Tongue (tissue), 2 donors: ENCODE measurements around the gene KLC4. TPM values are rescaled to one million over a fixed set of nuclear protein-coding genes. Genes with fewer than 3 reads are reported as not detected.
"Not testable (repeated sequence)": the region's sequence is repeated elsewhere in the genome, so short reads cannot be mapped to it uniquely, and the experiment has no call there.

Experiments used
- DNase-seq: peaks from one replicate; pipeline ENCODE4 v3.0.0-alpha.2; 2015
- total RNA-seq: library from RNA; depleted of rRNA; stranded (reverse); fragments of >200 nt; gene quantifications from one replicate; pipeline ENCODE4 v1.2.3, GENCODE V29; 2014

Gene KLC4
- total RNA-seq, 1 donor from 2014 or later: 32.3 TPM

DNA sequence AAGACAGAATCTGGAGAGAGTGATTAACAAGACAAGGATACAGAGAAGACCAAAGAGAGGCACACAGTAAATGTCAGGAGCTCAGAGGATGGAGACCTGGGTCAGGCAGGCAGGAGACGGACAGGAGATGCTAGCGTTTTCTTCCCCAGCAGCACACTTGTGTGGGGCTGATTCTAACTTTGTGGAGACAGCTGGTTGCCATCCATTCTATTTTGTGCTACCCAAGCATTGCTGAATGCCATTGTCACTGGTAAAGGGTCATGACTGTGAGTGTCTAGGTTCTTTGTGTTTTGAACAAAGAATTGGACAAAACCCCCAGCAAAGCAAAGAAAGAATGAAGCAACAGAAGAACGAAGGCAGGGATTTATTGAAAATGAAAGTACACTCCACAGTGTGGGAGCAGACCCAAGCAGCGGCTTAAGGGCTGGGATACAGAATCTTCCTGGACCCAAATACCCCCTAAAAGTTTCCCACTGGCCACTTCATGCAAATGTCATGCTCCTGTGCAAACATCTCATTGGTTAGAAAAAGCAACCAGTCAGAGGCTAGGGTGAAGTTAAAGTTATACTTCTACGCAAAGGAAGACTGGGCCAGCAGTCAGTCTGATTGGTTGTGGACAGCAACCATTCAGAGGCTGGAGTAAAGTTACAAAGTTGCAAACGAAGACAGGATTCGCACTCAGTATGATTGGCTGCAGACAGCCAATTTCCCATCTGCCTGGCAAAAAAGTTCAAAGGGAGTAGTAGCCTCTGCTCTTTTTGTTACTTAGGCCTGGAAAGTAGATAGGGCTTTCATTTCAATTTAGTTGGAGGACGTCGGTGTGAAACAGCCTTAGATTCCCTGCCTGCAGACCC, 34.2 kb downstream of the KLC4 start:
- DNase-seq: no peak

DNA sequence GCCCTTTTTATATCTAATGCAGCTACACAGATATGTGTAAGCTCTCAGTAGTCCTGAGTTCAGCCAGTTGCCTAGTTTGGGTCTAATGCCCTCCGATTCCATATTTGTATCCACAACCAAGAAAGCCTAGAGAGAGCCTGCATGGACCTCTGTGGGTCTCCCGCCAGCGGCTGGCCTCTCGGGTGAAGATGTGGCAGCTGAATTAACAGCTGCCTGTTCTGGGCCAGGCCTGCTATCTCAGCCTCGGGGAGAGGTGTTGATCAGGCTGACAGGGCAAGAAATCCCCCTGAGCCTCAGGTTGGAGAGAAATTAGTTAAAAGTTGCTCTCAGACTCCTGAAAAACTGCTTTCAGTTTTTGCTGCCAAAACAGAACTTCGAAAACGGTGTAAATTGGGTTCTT, 36.5 kb downstream of the KLC4 start:
- no peak for DNase-seq

DNA sequence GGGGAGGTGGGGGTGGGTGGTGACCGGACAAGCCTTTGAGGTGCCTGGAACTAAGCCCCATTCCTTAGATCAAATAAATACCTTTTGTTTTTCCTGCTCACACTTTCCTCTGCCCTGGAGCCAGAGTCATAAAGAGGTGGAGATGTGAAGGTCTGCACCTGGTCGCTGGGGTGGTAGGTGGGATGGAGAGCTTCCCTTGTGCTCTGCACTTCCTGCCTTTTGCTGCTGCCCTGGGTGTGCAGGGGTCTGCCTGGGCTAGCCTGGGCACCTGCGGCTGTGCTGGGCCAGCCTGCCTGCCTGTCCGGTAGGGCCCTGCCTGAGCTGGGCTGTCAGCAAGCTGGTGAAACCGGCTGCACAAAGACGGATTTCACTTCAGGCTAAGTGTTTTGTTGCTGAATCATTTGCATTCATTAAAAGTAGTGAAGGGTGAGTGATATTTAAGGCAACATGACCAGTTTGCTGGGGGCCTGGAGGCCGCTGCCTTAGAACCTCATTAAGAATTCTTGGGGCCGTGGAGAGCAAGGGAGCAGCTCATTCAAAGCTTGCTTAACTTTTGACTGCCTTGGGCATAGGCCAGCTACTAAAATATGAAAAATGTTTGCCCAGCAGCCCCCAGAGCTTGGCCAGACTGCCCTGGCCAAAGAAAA, 37.1 kb downstream of the KLC4 start:
- no peak for DNase-seq

DNA sequence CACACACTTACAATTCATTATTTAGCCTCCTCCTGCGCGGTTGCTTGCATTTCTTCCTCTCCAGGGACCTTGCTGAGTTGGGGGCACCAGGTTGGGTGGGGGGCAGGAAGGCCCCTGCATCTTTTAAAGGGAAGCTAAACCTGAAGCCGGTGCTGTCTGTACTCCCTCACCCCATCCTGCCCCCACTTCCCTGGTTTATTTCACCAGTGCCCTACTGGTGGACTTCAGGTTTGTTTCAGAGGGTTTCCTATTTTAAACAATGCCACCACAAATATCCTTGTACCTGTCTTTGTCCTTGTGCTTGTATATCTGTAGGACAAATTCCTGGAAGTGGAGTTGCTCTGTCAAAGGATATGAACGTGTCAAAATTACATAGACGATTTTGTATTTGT, 37.7 kb downstream of the KLC4 start:
- DNase-seq: no peak

DNA sequence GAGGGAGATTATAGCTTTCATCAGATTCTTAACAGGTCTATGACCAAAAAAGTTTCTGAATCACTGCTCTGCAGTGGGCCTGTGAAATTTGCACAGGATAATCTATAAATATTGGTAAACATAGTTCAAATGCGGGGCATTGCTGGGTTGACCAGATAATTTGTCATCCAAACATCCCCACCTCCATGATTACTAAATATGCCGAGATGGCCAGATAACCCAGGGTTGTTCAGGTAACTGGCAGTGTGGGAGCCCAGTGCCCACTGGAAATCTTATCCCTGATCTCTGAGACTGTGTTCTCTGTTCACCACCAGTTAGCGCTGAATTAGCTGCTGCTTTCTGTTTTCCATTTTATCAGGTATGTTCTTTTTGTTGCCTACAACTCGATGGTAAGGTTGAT, 38.1 kb downstream of the KLC4 start:
- no peak for DNase-seq

DNA sequence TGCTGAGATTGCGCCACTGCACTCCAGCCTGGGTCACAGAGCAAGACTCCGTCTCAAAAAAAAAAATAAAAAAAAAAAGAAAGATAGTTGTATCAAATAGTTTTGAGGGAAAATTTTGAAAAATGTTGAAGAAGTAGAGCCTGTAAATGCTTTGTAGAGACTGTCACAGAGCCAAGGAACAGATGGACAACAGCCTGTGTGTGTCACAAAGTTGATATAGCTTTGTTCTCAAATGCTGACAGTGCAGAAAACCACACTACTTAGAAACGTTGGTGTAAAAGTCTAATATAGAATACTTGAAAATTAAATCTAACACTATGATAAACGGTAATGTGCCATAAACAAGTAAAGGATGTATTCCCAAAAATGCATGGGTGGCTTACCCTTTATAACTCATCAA, 42.1 kb downstream of the KLC4 start:
- no peak for DNase-seq

DNA sequence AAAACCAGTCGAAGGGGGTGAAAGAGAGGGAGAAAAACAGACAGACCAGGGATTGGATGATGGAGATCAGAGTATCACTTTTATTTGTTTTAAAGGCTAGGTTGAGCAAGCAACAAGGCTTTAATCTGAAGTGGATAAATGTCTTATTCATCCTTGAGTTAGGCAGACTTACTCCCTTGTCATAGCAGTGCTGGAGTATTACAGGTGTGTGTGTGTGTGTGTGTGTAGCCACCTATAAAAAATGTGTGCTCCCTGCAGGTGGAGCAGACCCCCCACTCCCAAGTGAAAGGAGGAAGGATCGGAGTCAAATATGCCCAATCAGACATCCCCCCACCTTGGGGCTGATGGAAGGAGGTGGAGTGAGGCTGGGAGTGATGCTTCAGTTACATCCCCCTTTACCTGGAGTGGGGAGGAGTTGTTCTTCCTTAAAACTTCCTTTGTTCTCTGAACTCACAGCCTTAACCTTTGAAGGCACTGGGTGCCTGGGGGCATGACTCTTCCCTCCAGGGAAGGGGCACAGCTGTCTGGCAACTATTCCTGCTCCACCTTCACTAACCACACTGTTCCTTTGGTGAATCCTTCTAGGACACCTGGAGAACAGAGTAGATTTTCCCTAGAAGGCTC, 43.9 kb downstream of the KLC4 start:
- no peak for DNase-seq

DNA sequence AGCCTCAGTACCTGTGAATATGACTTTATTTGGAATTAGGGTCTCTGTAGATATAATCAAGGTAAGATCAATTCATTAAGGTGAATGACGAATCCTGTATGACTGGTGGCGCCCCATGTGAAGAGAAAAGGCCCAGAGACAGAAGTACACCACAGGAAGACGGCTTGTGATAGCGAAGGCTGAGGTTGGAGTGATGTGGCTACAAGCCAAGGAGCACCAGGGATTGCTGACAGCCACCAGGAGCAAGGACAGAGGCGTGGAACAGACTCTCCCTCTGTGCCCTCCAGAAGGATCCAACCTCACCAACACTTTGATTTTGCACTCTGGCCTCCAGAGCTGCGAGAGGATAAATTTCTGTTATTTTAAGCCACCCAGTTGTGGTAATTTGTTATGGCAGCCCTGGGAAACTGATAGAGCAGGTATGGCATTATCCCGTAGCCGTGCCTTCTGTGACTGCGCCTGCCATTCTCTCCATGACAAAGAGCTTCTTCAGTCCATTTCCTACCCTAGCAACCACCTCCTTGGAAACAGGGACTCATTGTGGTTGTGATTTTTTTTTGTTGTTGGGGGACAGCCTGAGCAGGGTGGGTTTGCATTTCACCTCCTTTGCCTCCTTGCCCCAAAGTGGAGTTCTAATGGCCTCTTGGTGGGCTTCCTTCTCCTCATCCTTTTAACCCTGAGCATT, 46.2 kb downstream of the KLC4 start:
- DNase-seq: no peak

DNA sequence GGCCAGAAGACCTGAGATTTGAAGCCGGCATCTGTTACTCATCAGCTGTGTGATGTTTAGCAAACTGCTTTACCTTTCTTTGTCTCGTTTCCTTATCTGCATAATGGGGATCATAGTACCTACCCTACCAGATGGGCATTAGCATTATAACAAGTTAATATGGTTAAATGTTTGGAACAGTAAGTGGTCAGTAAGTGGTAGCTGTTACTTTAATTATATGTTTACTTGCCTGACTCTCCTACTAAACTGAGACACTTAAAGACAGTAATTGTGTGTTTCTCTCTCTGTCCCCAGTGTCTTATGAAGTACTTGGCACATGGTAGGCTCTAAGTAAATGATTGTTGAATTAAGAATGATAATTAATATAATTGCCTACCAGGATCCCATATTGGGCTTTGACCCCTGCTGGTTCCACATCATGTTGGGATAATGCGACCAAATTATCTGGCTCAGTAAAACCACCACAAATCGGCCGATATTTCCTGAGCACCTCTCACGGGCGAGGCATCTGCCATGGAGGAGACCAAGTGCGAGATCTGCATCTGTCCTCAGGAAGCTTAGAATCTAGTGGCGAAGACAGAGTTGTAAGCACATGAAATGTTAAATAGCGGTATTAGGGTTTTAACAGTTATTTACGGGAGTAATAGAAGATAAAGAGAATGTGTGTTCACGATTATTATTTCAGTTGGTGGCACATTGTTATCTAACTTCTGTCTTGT, 48.1 kb downstream of the KLC4 start:
- DNase-seq: no peak

DNA sequence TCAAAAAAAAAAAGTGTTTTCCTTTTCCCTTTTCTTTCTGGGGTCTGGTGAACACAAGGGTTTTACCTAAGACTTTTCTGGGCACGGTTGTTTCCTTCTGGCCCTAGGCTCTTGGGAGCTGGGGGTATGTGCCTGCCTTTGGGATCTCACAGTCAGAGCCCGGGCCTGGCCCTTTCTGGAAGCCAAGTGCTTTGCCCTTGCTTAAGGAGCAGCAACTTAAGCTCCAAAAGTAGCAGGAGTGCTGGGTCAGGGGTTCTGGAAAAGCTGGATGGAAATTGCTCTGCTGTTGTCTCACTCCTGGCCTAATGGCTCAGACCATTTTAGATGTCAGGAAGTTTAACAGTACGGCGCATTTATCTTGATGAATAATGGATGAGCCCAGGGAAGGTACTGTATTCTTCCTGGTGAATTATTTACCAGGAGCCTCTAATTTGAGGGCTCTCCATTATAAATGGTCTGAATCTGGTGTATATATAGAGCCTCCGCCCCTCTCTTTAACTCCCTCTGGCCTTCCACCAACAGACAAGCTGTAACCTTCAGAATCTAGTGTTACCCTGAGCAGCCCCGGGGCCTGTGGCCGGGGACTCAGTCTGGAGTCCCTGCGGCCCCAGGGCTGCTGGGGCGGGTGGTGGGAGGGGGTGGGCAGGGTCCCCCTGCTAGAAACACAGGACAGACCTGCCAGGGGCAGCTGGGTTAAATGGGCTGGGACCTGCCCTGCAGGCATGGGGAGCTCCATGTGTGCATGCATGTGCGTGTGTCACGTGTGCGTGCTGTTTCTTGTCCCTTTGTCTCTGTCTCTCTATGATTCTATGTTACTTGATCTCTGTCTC, 54.2 kb downstream of the KLC4 start:
- DNase-seq: no peak

DNA sequence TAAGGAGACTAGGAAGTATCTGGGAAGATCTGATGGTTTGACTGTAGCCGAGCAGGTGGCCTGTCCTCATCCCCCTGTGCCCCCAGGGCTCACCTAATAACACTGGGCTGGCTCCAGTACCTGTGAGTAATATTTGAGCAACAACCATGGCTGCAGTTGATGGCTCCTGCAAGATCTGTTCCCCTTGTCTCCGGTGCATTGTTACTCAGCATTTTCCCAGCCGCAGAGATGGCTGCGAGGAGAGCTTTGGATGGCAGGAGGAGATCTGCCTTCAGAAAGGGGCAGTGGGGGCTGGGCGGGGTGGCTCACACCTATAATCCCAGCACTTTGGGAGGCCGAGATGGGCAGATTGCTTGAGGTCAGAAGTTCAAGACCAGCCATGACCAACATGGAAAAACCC, 55.9 kb downstream of the KLC4 start:
- no peak for DNase-seq

DNA sequence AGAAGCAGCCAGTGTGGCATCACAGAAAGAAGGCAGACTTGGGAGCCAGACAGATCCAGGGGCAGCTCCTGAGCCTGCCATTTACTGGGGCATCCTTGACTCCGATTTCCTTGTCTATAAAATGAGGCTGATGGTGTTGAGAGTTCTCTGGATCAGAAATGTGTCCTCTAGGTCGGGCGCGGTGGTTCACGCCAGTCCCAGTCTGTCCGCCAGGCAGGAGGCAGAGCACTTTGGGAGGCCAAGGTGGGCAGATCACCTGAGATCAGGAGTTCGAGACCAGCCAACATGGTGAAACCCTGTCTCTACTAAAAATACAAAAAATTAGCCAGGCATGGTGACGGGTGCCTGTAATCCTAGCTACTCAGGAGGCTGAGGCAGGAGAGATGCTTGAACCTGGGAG, 58.0 kb downstream of the KLC4 start:
- not testable (repeated sequence) for DNase-seq

DNA sequence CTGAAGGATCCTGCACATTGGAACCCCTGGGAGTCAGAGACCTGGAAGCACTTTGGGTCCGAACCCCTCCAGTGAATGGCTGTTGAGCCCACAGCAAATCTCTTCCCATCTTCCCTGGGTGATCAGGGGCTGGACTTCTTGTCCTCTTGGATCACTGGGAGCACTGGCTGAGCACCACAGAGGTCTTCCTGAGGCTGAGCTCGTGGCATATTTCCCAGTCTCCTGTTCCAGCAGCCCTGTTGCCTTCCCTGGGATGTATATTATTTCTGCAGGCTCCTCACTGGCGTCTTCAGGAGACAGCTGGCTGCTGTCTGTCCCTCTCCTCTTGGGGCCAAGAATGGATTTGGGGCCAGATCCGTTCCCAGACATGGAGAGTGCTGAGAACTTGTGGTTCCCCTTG, 60.1 kb downstream of the KLC4 start:
- peak; percentile 68 for DNase-seq

DNA sequence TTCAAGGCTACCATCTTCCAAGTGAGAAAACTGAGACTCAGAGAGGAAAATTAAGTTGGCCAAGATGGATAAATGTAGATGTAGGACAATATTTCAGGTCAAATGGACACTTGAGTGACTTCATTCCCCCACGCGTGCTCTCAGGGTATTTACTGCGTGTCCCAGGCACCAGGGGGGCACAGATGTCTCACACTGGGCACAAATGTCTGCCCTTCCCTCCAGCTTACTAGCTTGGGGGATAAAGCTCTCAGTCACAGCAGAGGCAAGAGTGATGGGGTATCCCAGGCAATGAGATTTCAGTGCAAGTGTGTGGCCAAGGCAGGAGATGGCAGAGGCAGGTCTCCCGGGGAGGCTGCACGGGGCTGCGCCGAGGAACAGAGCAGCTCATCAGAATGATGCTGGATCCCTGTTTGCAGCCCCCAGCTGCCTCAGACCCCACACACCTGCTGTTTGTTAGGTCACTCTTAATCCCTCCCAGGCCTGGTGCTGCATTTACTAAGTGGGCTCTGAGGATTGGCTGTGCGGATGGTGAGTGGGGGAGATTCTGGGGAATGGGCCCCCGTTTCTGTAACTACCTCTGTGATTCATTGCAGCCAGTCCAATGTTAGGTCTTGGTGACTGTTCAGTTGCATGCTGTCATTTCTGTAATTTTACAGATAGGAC, 60.8 kb downstream of the KLC4 start:
- DNase-seq: peak; percentile 37

DNA sequence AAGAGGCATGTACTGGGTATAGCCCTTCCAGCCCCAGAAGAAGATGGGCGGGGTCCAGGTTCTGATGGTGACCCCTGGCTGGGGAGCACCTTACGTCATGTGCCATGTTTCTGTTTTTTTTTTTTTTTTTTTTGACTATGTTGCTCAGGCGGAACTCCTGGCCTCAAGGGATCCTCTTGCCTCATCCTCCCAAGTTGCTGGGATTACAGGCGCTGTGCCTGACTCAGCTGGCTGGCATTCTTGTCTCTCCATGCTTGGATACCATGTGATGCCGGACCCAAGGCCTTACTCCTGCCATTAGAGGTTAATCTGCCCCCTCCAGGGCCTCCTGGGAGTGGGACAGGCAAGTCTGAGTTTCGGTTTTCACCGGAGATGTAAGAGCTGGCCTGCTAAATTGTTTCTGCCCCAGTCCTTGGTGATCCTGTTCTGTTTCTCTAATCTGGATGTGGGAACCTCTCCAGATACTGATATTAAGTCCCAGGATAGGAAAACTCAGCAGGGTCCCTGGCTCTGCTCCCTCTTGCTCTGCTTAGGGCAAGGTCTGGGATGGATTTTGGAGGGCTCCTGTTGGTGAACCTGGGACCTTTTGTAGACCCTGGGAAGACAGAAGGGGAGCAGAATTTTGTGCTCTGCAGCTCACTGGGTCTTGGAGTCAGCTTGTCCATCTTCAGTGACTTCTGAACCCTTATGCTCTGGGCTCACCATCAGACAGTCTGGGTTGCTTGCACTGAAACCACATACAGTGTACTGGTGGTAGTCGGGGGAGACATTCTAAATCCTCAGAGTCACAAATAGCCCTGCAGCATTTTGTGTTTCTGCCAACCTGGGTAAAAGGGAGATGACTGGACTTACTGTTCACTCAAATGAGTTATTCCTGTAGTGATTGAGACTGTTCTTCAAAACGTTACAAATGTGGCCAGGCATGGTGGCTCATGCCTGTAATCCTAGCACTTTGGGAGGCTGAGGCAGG, 61.8 kb downstream of the KLC4 start:
- peak; percentile 68 for DNase-seq

DNA sequence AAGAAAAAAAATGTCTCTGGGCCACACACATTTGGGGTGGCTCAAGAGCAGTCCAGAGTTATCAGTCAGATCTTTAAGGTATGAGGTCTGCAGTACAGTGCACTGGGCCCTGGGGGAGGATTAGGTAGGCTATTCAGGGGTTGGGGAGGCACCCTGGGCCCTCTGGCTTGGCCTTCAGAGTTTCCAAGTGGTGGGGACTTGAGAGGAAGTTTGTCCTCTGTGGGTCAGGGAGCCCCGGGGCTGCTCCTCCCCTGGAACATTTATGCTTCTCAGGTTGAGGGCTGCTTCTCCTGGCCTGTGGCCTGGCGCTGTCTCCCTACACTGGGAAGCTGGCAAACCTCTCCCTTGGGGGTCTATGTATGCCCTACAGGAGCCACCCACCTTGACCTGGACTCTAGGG, 62.7 kb downstream of the KLC4 start:
- DNase-seq: no peak

DNA sequence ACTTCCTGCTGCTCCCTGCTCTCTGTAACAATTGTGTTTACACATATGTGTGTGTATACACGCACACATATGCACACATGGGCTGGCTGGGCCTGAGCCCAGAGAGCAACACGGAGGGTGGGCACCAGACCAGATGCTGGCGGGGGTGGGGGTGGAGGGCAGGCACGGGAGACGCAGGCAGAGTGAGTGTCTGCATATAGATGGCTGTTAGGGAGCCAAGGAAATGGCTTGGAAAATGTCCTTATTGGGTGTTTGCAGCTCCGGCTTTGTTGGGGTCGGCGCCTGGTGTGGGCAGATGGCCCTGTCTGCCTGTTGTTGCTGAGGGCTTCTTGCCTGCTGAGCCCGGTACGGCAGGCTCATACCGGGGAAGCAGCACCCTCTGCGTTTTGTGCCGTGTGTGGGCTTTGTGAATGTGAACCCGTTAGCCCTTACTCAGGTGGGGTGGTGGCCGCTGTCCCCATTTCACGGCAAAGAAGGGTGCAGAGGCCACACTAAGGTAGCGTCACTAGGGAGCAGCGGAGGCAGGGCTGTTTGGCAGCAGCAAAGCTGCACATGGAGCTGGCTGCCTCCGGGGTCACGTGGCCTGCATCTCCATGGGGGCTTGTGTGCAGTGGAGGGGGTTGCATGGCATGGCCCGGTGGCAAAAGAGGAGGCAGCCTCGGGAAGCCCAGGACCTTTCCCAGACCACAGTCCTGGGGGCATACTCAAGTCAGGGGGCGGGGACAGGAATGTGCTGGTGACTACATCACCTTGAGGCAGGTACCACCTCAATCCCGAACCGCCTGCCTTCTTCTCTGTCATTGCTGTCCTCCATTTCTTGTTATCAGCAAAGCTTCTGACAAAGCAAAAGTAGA, 64.3 kb downstream of the KLC4 start:
- DNase-seq: peak; percentile 63

DNA sequence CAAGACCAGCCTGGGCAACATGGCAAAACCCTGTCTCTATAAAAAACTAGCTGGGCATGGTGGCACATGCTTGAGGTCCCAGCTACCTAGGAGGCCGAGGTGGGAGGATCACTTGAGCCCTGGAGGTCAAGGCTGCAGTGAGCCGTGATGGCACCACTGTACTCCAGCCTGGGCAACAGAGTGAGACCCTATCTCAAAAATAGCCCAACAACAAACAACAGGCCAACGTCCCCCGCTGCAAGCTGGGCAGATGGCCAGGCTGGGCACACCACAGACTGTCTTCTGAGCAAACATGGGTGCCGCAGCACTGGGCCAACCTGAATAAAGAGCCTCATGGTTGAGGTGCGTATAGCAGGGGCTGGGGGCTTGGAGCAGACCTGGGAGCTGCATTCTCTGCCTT, 65.0 kb downstream of the KLC4 start:
- DNase-seq: no peak
